ENCODE results near the gene DGKZ.

DNA sequence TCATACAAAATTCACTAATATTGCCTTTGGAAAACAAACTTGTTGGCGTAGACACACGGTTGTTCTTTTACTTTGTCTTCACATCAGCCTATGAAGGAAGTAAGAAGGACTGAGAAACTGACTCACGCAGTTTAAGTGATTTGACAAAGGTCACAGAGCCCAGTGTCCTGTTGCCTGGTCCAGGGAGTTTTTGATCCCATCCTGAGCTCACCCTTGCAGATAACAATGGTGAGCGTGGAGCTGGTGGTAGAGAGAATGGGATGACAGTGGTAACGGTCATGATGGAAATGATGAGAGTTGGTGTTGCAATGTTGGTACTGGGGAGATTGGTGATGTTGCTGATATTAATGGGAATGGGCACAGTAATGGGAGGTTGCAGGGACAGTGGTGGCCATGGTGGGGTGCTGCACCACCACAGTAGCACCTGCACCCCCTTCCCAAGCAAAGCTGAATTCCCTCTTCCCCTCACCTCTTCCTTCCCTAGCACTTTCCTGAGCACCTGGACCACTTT lies 47.8 kb upstream of the DGKZ start:
- no peak for TF ChIP-seq ARNT (IDR thresholded peaks at IDR 0.05)
- TF ChIP-seq FOXK2 (IDR thresholded peaks at IDR 0.05): no peak
- TF ChIP-seq NFRKB (IDR thresholded peaks at IDR 0.05): no peak
- no peak for TF ChIP-seq CTBP1 (IDR thresholded peaks at IDR 0.05; ENCODE audit: borderline replicate concordance)
- TF ChIP-seq TARDBP (IDR thresholded peaks at IDR 0.05): no peak
- TF ChIP-seq SP1 (IDR thresholded peaks at IDR 0.05): no peak
- no peak for TF ChIP-seq L3MBTL2 (conservative IDR thresholded peaks at IDR 0.05)
- TF ChIP-seq FOXM1 (IDR thresholded peaks at IDR 0.05; ENCODE audit: borderline replicate concordance): no peak
- no peak for TF ChIP-seq HDGF (IDR thresholded peaks at IDR 0.05; ENCODE audit: borderline replicate concordance)
- no peak for TF ChIP-seq FOXA1 (IDR thresholded peaks at IDR 0.05)
- no peak for TF ChIP-seq BHLHE40 (IDR thresholded peaks at IDR 0.05; ENCODE audit: borderline replicate concordance)
- TF ChIP-seq SUZ12 (IDR thresholded peaks at IDR 0.05): no peak

Measured in HEK293T (cell line).